Natural killer cell (primary cell): Measurements from ENCODE around the gene TPP2. TPM values are rescaled to one million over a fixed set of nuclear protein-coding genes. Genes with fewer than 3 reads are reported as not detected.

ENCODE experiments used
- ATAC-seq, 3 donors: fragments of 150-1000 bp in 2 of 3; fragments of 200-7000 bp in 1 of 3; cut with Tn5 transposase; 1 replicate in 1 of 3; 2 replicates in 2 of 3; pipeline ENCODE4 v1.10.0; 2021; ENCODE audit warnings: mild to moderate bottlenecking in 2 of 3, moderate library complexity in 2 of 3
- DNase-seq, 2 donors: peaks; one replicate each; pipeline versions ENCODE4 v3.0.0 to v3.0.0-alpha.2; 2013 to 2021; ENCODE audit warnings: mixed read lengths in 1 of 2
- H3K27ac ChIP-seq: one replicate; pipeline ENCODE4 v1.5.1; 2013; ENCODE audit warnings: mild to moderate bottlenecking, low read length
- H3K27me3 ChIP-seq: one replicate; pipeline ENCODE4 v1.6.1; 2013; ENCODE audit warnings: low read length; ENCODE audit not compliant: control insufficient read depth, insufficient read depth
- H3K36me3 ChIP-seq: one replicate; pipeline ENCODE4 v1.6.1; 2013; ENCODE audit warnings: low read length; ENCODE audit not compliant: control insufficient read depth, insufficient read depth
- H3K4me1 ChIP-seq: one replicate; pipeline ENCODE4 v1.6.1; 2013; ENCODE audit warnings: low read length; ENCODE audit not compliant: control insufficient read depth, insufficient read depth
- H3K4me3 ChIP-seq: one replicate; pipeline ENCODE4 v1.5.1; 2013; ENCODE audit warnings: low read length
- H3K9me3 ChIP-seq: one replicate; pipeline ENCODE4 v1.6.1; 2013; ENCODE audit warnings: low read length; ENCODE audit not compliant: control insufficient read depth, insufficient read depth
- H3K27ac Mint-ChIP-seq, 2 donors: one replicate each; pipeline ENCODE4 v1.8.0; 2022; ENCODE audit warnings: mild to moderate bottlenecking in 2 of 2, mixed read lengths in 2 of 2, moderate library complexity in 1 of 2
- H3K27me3 Mint-ChIP-seq, 2 donors: one replicate each; pipeline ENCODE4 v1.8.0; 2022; ENCODE audit warnings: low read depth in 2 of 2, mixed read lengths in 2 of 2
- H3K36me3 Mint-ChIP-seq: one replicate; pipeline ENCODE4 v1.8.0; 2022; ENCODE audit warnings: mixed read lengths
- H3K4me1 Mint-ChIP-seq, 2 donors: one replicate each; pipeline ENCODE4 v1.8.0; 2022; ENCODE audit warnings: mixed read lengths in 2 of 2
- H3K4me3 Mint-ChIP-seq: one replicate; pipeline ENCODE4 v1.8.0; 2022; ENCODE audit warnings: mild to moderate bottlenecking, moderate library complexity, mixed read lengths
- H3K9me3 Mint-ChIP-seq, 2 donors: one replicate each; pipeline ENCODE4 v1.8.0; 2022; ENCODE audit warnings: mixed read lengths in 2 of 2
- WGBS: methylation state at CpG from one replicate; pipeline ENCODE4 v1.1.7; 2013; ENCODE audit warnings: missing lambda C conversion rate; ENCODE audit not compliant: insufficient coverage; 5-methylcytosine and 5-hydroxymethylcytosine counted together
- intact Hi-C: fragments of 100-400 bp; cut with micrococcal nuclease; formaldehyde crosslinking; loops from one replicate; pipeline ENCODE4 v1.14.2; 2022
- total RNA-seq, 4 donors: library from RNA; stranded (reverse); fragments of 120-200 nt in 1 of 4; gene quantifications; one replicate each; pipeline versions ENCODE4 v1.2.3 to v1.2.4, GENCODE V29; 2013 to 2022
- TF ChIP-seq, protein P1 (sequence below): fragments of 200-600 bp; IDR thresholded peaks from one replicate; pipeline ENCODE4 v1.8.0; 2022; ENCODE audit warnings: antibody characterized with exemption

The TPP2 gene
- total RNA-seq, 3 donors from 2014 or later (not counting 1 experiment from before 2014, with no cell fraction given) = 128 to 147 (median 136) TPM

GRCh38 chr13:102658660-102659059, 61.9 kb downstream of the TPP2 start:
- no peak overlapping the region for H3K4me3 Mint-ChIP-seq
- TF ChIP-seq, protein P1, sequence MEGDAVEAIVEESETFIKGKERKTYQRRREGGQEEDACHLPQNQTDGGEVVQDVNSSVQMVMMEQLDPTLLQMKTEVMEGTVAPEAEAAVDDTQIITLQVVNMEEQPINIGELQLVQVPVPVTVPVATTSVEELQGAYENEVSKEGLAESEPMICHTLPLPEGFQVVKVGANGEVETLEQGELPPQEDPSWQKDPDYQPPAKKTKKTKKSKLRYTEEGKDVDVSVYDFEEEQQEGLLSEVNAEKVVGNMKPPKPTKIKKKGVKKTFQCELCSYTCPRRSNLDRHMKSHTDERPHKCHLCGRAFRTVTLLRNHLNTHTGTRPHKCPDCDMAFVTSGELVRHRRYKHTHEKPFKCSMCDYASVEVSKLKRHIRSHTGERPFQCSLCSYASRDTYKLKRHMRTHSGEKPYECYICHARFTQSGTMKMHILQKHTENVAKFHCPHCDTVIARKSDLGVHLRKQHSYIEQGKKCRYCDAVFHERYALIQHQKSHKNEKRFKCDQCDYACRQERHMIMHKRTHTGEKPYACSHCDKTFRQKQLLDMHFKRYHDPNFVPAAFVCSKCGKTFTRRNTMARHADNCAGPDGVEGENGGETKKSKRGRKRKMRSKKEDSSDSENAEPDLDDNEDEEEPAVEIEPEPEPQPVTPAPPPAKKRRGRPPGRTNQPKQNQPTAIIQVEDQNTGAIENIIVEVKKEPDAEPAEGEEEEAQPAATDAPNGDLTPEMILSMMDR = no peak
- H3K36me3 ChIP-seq = peaks cover 61% of the 10 kb centered on the region
- ATAC-seq (no peak), DNase-seq (no peak)
- no peaks in the 10 kb centered on the region for H3K27me3 ChIP-seq
- H3K9me3 ChIP-seq = no peaks in the 10 kb centered on the region
- no peaks in the 10 kb centered on the region for H3K9me3 Mint-ChIP-seq
- no peak overlapping the region for H3K27ac ChIP-seq
- H3K4me1 ChIP-seq = no peaks in the 10 kb centered on the region
- no peak overlapping the region for H3K4me3 ChIP-seq
- H3K27ac Mint-ChIP-seq = peak overlapping the region; percentile 2 to 4
- no peaks in the 10 kb centered on the region for H3K27me3 Mint-ChIP-seq
- intact Hi-C loops = no loop called here
- WGBS = 92% methylated on average over 2 of the region's 3 CpGs
- H3K36me3 Mint-ChIP-seq = peaks cover 10% of the 10 kb centered on the region
- peaks cover 0 to 6% of the 10 kb centered on the region in 2 donors for H3K4me1 Mint-ChIP-seq

DNA sequence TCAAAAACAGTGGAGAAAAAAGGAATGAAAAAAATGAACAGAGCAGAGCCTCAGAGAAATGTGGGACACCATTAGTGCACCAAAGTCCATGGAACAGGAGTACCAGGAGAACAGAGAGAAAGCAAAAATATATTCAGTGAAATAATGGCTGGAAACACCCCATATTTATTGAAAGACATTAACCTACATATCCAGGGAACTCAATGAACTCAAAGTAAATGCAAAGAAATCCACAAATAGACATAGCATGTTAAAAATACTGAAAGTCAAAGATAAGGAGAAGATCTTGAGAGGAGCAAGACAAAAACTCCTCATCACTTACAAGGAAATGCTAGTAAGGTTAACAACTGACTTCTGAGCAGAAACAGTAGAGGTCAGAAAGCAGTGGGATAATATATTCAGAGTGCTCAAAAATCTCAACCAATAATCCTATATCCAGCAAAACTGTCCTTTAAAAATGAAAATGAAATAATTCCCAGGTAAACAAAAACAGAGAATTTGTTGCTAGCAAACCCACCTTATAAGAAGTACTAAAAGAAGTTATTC, 62.5 kb downstream of the TPP2 start:
- H3K27me3 Mint-ChIP-seq = no peaks in the 10 kb centered on the region
- no peaks in the 10 kb centered on the region for H3K4me1 ChIP-seq
- H3K9me3 ChIP-seq = no peaks in the 10 kb centered on the region
- no peak overlapping the region for H3K4me3 ChIP-seq
- DNase-seq (no peak), ATAC-seq (no peak)
- H3K4me1 Mint-ChIP-seq = peaks cover 0 to 6% of the 10 kb centered on the region in 2 donors
- intact Hi-C loops = no loop called here
- H3K27me3 ChIP-seq = no peaks in the 10 kb centered on the region
- H3K27ac ChIP-seq = no peak overlapping the region
- TF ChIP-seq, protein P1 = no peak
- H3K36me3 Mint-ChIP-seq = peaks cover 10% of the 10 kb centered on the region
- H3K27ac Mint-ChIP-seq = peak overlapping the region; percentile 2 to 4
- peaks cover 65% of the 10 kb centered on the region for H3K36me3 ChIP-seq
- no peaks in the 10 kb centered on the region for H3K9me3 Mint-ChIP-seq
- H3K4me3 Mint-ChIP-seq = no peak overlapping the region

GRCh38 chr13:102667023-102667422, 70.2 kb downstream of the TPP2 start:
- Histone ChIP-seq H3K27ac (no peak overlapping the region), H3K4me1 (no peaks in the 10 kb centered on the region), H3K27me3 (no peaks in the 10 kb centered on the region), H3K36me3 (peaks cover 70% of the 10 kb centered on the region), H3K4me3 (no peak overlapping the region), H3K9me3 (no peaks in the 10 kb centered on the region)
- Mint-ChIP-seq H3K4me3 (no peak overlapping the region), H3K36me3 (peaks cover 34% of the 10 kb centered on the region), H3K4me1 (no peaks in the 10 kb centered on the region), H3K27ac (peak overlapping the region in 1 of 2 donors; percentile 12), H3K9me3 (no peaks in the 10 kb centered on the region), H3K27me3 (no peaks in the 10 kb centered on the region)
- DNase-seq (no peak), ATAC-seq (no peak)
- TF ChIP-seq, protein P1 = no peak
- intact Hi-C loops = no loop called here

DNA sequence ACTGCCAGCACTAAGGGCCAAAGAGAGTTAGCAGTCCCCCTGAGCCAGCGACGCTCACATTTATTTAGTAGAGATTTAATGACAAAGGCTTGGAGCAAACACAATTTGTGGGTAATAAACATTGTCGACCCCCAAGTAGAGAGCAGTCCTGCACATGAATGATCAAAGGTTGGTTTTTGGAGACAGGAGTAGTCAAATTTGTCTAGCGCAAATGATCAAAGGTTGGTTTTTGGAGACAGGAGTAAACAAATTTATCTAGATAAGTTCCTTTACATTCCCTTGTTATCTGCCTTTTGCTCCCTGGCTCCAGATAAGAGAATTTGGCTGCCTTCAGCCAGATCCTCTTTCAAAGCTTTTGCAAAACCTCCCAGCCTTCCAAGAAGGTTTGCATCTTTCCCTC, 71.1 kb downstream of the TPP2 start:
- H3K4me1 ChIP-seq = no peaks in the 10 kb centered on the region
- Mint-ChIP-seq H3K4me3 (no peak overlapping the region), H3K9me3 (no peaks in the 10 kb centered on the region), H3K27ac (peak overlapping the region in 1 of 2 donors; percentile 12), H3K4me1 (no peaks in the 10 kb centered on the region), H3K36me3 (peaks cover 34% of the 10 kb centered on the region), H3K27me3 (no peaks in the 10 kb centered on the region)
- no peaks in the 10 kb centered on the region for H3K27me3 ChIP-seq
- H3K9me3 ChIP-seq = no peaks in the 10 kb centered on the region
- TF ChIP-seq, protein P1 = no peak
- no peak overlapping the region for H3K4me3 ChIP-seq
- intact Hi-C loops = no loop called here
- H3K36me3 ChIP-seq = peaks cover 74% of the 10 kb centered on the region
- H3K27ac ChIP-seq = no peak overlapping the region
- DNase-seq (no peak), ATAC-seq (no peak)
- WGBS = over 99% methylated on average over 4 of the region's 4 CpGs
